Muscle of back (tissue), 10 donors: ENCODE data around the gene MAP6D1. TPM values are rescaled to one million over a fixed set of nuclear protein-coding genes. Genes with fewer than 3 reads are reported as not detected.

Source experiments
- polyA plus RNA-seq, 10 donors: library from polyadenylated mRNA; unstranded; fragments of 120-200 nt; gene quantifications; one replicate each; pipeline ENCODE4 v1.2.1, GENCODE V29; 2013; ENCODE audit not compliant: insufficient read length in 10 of 10

MAP6D1 gene
- polyA plus RNA-seq, 10 donors, result 9.4 to 31.4 (median 23.4) TPM

Other genes starting within 250 kb of the MAP6D1 start
- 10 to 100 TPM; 20.5 to 36.6 (median 28.5) TPM for gene KLHL24, start 190.0 kb downstream of the MAP6D1 start, polyA plus RNA-seq
- gene YEATS2, start 127.8 kb downstream of the MAP6D1 start, polyA plus RNA-seq, result 10 to 100 TPM; 22.0 to 39.1 (median 28.0) TPM
- gene PARL, start 59.3 kb upstream of the MAP6D1 start, polyA plus RNA-seq, result 10 to 100 TPM; 25.0 to 39.7 (median 31.6) TPM
- gene ABCC5, start 192.3 kb upstream of the MAP6D1 start, polyA plus RNA-seq, result 10 to 100 TPM; 17.1 to 40.2 (median 24.6) TPM
- gene HTR3D, start 206.2 kb upstream of the MAP6D1 start, polyA plus RNA-seq, result not detected
- not detected for gene HTR3C, start 227.5 kb upstream of the MAP6D1 start, polyA plus RNA-seq